Bronchial epithelial cell (primary cell): ENCODE results near the gene POLDIP3. TPM values are rescaled to one million over a fixed set of nuclear protein-coding genes. Genes with fewer than 3 reads are reported as not detected.
"Not testable (repeated sequence)": the region's sequence is repeated elsewhere in the genome, so short reads cannot be mapped to it uniquely, and the experiment has no call there.

ENCODE experiments used
- DNase-seq: peaks from one replicate; pipeline ENCODE4 v3.0.0-alpha.2; 2010; ENCODE audit warnings: low read depth
- FAIRE-seq: peaks from 2 replicates; lab custom pipeline; 2011; peaks lifted over from hg19 to GRCh38; lab: Jason Lieb, UNC
- H3K27me3 ChIP-seq: 2 replicates; pipeline ENCODE4 v1.5.1; 2011; ENCODE audit warnings: low read length; ENCODE audit not compliant: control insufficient read depth, insufficient read depth
- H3K36me3 ChIP-seq: 2 replicates; pipeline ENCODE4 v1.5.1; 2011; ENCODE audit warnings: low read length; ENCODE audit not compliant: control insufficient read depth, insufficient read depth
- H3K4me3 ChIP-seq: 2 replicates; pipeline ENCODE4 v1.5.1; 2011; ENCODE audit warnings: mild to moderate bottlenecking, low read depth, low read length, control low read depth
- total RNA-seq: library from RNA; depleted of rRNA; stranded (reverse); fragments of >200 nt; gene quantifications from 2 replicates; pipeline ENCODE4 v1.2.1, GENCODE V29; 2014
- TF ChIP-seq, protein P1 (sequence below): IDR thresholded peaks from 2 replicates; pipeline ENCODE4 v1.5.1; 2011; ENCODE audit warnings: mild to moderate bottlenecking, moderate library complexity, low read length, control low read depth, inconsistent platforms; ENCODE audit not compliant: insufficient read depth, severe bottlenecking

POLDIP3 gene
- total RNA-seq, 1 donor from 2014 or later: 16.8 TPM

DNA sequence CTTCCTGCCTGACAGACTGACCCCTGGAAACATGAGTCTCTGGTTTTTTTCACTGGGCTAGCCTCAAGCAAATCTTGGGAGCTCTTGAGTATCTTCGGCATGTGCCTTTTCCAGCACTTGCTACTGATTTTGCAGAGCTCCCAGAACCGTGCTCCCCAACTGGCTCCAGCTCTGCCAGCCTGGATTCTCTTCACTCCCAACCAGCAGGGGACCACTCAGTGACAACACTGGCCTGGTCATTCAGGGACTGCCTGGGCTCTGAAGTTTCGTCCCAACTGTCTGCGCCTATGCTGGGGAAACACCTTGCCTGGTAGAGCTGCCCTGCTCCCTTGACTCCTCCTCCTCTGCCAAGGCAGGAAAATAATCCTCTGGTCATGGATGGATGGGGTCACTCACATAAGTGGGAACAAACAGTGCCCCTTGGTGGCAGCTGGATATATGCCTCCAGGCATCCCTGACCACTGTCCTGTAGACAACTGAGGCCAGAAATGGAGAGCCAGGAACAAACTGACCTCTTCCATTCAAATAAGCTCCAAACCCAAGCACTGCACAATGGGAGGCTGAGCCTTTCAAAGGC lies 30.2 kb downstream of the POLDIP3 start:
- H3K27me3 ChIP-seq: no peaks in the 10 kb centered on the region
- H3K36me3 ChIP-seq: peaks cover 26% of the 10 kb centered on the region
- no peak for DNase-seq
- H3K4me3 ChIP-seq: no peak overlapping the region
- TF ChIP-seq, protein P1, sequence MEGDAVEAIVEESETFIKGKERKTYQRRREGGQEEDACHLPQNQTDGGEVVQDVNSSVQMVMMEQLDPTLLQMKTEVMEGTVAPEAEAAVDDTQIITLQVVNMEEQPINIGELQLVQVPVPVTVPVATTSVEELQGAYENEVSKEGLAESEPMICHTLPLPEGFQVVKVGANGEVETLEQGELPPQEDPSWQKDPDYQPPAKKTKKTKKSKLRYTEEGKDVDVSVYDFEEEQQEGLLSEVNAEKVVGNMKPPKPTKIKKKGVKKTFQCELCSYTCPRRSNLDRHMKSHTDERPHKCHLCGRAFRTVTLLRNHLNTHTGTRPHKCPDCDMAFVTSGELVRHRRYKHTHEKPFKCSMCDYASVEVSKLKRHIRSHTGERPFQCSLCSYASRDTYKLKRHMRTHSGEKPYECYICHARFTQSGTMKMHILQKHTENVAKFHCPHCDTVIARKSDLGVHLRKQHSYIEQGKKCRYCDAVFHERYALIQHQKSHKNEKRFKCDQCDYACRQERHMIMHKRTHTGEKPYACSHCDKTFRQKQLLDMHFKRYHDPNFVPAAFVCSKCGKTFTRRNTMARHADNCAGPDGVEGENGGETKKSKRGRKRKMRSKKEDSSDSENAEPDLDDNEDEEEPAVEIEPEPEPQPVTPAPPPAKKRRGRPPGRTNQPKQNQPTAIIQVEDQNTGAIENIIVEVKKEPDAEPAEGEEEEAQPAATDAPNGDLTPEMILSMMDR: no peak
- FAIRE-seq: peak; percentile 66

DNA sequence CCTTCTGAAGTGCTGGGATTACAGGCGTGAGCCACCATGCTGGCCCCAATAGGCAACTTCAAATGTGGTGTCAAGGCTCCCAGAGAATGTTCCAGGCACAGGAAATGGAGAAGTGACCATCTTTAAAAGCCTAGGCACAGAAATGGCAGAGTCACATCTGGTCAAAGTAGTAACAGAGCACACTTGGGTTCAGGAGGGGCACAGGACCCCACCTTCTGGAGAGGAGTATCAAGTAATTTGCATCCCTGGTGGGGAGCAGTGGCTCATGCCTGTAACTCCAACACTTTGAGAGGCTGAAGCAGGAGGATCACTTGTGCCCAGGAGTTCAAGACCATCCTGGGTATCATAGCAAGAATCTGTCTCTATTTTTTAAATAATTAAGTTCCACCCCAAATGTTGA lies 31.7 kb downstream of the POLDIP3 start:
- TF ChIP-seq, protein P1: no peak
- peaks cover 26% of the 10 kb centered on the region for H3K36me3 ChIP-seq
- no peak for FAIRE-seq

DNA sequence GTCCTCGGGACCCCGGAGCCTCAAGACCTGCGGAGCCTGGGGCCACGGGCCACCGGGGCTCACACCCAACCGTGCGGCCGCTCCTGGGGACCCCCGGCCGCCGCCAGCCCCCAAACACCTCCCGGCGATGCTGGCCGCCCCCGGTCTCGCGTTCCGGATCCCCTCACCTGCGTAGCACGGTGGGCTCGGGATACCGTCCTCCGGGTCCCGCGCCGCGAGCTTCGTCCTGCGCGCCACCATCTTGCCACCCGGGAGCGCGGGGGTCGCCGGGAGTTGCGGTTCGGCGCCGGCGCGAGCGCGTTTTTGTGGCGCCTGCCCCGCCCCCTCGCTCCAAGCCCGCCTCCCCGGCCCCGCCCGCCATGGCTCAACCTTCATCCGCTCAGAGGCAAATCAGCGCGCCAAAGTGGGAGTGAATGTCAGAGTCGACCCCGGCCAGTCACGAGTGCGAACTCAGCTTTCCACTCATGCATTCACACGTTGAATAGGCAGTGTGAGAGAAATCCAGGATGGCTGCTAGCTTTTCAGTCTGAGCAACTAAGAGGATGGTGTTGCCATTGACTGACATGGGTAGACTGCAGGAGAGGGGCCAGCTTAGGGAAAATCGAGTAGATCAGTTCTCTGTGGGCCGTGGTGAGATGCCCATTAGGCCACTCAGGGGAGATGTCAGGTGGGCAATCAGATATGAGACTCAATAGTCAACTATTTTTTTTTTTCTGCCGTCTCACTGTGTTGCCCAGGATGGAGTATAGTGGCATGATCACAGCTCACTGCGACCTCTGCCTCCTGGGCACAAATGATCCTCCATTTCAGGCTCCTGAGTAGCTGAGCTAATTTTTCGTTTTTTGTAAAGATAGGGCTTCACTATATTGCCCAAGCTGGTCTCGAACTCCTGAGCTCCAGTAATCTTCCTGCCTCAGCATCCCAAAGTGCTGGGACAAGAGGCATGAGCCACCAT lies 32.6 kb downstream of the POLDIP3 start:
- FAIRE-seq (no peak), DNase-seq (peak; percentile 51)
- Histone ChIP-seq H3K27me3 (no peaks in the 10 kb centered on the region), H3K36me3 (peaks cover 23% of the 10 kb centered on the region), H3K4me3 (peak overlapping the region; percentile 83)
- TF ChIP-seq, protein P1: no peak

More for the DNA sequence above, 31.7 kb downstream of the POLDIP3 start:
- Histone ChIP-seq H3K27me3 (no peaks in the 10 kb centered on the region), H3K4me3 (no peak overlapping the region)
- DNase-seq: no peak

DNA sequence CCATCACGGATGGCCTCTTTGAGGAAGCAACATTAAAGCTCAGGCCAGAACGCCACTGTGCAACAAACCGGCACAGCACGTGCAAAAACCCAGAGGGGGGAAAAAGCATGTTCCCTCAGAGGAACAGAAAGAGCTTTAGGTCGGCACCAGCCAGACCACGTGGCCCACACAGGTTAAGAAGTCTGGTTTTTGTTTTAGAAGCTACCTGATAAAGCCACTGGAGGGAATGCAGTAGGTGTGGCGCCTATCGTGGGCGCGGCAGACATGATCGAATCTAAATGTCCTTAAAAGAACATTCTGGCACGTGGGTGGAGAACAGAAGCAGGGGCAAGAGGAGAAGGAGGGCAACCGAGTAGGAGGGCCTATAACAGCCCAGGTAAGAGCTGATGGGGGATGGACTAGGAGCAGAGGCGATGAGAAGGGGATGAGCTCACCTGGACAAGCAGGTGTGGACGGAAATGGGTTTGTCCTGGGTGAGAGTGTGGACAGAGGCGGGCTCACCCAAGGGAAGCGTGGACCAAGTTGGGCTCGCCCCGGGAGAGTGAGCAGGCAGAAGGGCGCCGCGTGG lies 33.4 kb downstream of the POLDIP3 start:
- not testable (repeated sequence) for H3K27me3 ChIP-seq
- DNase-seq (peak; percentile 42), FAIRE-seq (peak; percentile 98)
- Histone ChIP-seq H3K36me3 (peaks cover 18% of the 10 kb centered on the region), H3K4me3 (peak overlapping the region; percentile 83)

DNA sequence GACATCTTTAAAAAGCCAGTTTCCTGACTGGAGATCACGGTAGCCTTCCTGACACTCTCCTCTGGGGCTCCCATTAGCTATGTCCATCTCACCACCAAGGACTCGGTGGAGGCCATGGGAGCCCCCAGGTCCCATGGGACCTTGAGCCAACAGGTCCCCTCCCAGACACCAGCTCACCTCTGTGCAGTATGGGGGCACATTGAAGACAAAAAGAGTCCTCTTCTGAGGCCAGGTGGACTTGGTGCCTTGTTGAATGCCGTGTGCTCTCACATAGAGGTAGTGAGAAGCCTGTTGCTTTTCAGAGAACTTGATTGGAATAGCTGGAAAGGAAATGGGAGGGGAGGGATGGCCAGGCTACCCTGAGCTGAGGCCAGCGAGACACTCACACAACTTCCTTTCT lies 34.6 kb downstream of the POLDIP3 start:
- H3K27me3 ChIP-seq, H3K4me3 ChIP-seq, DNase-seq, FAIRE-seq: not testable (repeated sequence)
- peaks cover 15% of the 10 kb centered on the region for H3K36me3 ChIP-seq

DNA sequence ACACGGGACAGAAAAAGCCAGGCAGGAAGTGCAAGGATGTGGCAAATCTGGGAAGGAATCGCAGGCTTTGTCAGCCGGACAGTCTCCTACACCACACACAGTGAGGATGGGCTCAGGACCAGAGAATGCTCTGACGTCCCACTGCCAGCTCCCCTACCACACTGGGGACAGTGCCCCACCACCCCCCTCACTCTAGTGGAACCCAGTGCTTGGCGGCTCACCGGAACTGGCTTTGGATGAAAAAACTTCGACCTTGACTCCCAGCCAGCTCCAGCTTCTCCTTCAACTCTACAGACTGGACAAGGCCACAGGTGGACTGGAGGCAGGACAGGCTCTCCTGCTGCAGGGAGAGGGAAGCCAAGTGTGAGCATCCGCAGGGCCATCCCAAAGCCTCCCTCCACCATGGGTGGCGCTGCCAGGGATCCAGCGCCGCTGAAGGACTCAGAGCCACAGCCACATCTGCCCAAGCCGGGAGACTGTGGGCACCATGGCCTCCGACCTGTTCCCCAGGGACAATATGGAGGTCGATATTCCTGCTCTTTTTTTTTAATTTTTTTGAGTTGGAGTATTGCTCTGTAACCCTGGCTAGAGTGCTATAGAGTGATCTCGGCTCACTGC lies 37.0 kb downstream of the POLDIP3 start:
- DNase-seq (no peak), FAIRE-seq (no peak)
- no peak overlapping the region for H3K4me3 ChIP-seq
- no peaks in the 10 kb centered on the region for H3K27me3 ChIP-seq
- TF ChIP-seq, protein P1: no peak
- H3K36me3 ChIP-seq: peaks cover 13% of the 10 kb centered on the region

DNA sequence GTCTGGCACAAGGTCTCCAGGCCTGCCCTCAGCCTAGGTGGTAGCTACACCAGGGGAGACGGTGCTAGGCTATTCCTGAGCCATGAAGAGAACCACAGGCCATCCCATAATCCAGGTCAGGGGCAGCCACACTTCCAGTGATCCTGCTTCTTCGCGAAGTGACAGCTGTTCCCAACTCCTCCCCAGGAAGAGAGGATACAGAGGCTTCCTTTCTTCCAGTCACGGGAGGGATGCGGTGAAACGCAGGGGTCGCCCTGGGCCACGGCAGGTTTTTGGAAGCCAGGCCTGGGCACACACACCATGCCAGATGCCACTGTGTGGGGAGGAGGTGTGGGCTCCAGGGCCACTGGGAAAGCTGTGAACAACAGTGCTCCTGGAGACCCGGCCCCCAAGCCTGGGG lies 37.5 kb downstream of the POLDIP3 start:
- H3K36me3 ChIP-seq: peaks cover 13% of the 10 kb centered on the region
- DNase-seq, H3K4me3 ChIP-seq, FAIRE-seq, H3K27me3 ChIP-seq: not testable (repeated sequence)

DNA sequence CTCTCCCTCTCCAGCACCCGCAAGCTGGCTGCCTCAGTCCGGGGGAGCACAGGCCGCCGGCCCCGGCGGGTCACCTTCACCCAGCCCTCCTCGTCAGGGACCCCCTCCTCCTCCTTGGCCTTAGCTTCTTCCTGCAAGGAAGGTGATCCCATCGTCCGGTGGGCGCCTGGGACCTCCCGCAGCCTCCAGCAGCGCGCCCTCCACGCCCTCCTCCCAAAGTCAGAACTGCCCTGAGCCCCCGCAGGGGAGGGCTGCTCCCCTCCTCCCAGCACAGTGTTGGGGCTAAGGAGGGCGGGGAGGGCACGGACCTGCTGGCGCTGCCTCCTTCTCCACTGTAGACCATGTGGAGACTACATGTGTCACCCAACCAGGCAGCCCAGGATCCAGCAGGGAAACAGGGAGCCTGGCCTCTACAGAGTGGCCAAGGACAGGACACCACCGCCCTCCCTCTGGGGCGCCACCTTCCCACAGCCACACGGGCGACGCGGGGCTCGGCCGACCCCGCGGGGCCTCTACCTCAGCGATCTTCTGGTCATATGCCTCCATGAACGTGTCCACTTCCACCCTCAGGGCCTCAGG lies 38.6 kb downstream of the POLDIP3 start:
- H3K36me3 ChIP-seq: peaks cover 13% of the 10 kb centered on the region
- not testable (repeated sequence) for H3K27me3 ChIP-seq, DNase-seq, FAIRE-seq, H3K4me3 ChIP-seq

DNA sequence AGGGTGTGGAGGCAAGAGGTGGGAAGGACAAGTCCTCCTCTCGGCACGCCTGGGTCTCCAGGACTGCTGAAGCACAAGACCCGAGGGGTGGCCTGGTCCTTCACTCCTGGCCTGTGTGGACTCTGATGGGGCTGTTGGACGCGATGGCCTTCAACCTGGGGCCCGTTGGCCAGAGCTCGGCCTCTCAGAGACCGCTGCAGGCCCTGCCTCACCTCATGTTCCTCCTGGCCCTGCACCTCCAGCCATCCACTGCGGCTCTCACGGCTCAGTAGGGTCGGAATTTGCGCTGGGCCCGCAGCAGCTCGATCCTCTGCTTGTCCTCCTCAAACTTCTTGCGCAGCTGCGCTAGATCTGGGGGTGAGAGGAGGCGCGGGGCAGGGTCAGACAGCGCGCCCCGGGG lies 40.2 kb downstream of the POLDIP3 start:
- not testable (repeated sequence) for FAIRE-seq, H3K4me3 ChIP-seq, H3K36me3 ChIP-seq, DNase-seq, H3K27me3 ChIP-seq
